Naive thymus-derived CD4-positive, alpha-beta T cell (primary cell): ENCODE data around the gene TPRX1. TPM values are rescaled to one million over a fixed set of nuclear protein-coding genes. Genes with fewer than 3 reads are reported as not detected.
"Not testable (repeated sequence)": the region's sequence is repeated elsewhere in the genome, so short reads cannot be mapped to it uniquely, and the experiment has no call there.

ENCODE experiments used
- ATAC-seq: fragments of 150-1000 bp; cut with Tn5 transposase; 2 replicates; pipeline ENCODE4 v1.10.0; 2021; ENCODE audit warnings: mild to moderate bottlenecking, moderate library complexity
- CTCF ChIA-PET: fragments of 350-600 bp; sonication (Branson Sonifier 250); formaldehyde crosslinking; loops from one replicate; lab custom pipeline; 2021; ENCODE audit warnings: antibody characterized with exemption; lab: Charles Lee
- POLR2A ChIA-PET: fragments of 350-600 bp; sonication (Branson Sonifier 250); formaldehyde crosslinking; loops from one replicate; lab custom pipeline; 2021; ENCODE audit warnings: antibody characterized with exemption, inconsistent platforms; lab: Charles Lee
- DNase-seq, 9 donors: peaks; one replicate each; pipeline versions ENCODE4 v3.0.0 to v3.0.0-alpha.2; 2020 to 2022; ENCODE audit warnings: mixed read lengths in 1 of 9
- H3K27ac ChIP-seq: one replicate; pipeline ENCODE4 v1.7.0; 2013; ENCODE audit warnings: mild to moderate bottlenecking, low read depth, low read length, moderate library complexity
- H3K27me3 ChIP-seq, 2 donors: one replicate each; pipeline ENCODE4 v1.7.0; 2013; ENCODE audit warnings: low read length in 2 of 2, mild to moderate bottlenecking in 2 of 2, moderate library complexity in 2 of 2; ENCODE audit not compliant: control insufficient read depth in 2 of 2, insufficient read depth in 2 of 2
- H3K36me3 ChIP-seq, 3 experiments: 1 replicate in 2 of 3; 2 replicates in 1 of 3; pipeline ENCODE4 v1.7.0; 2013; ENCODE audit warnings: low read length in 3 of 3, mild to moderate bottlenecking in 3 of 3, moderate library complexity in 1 of 3; ENCODE audit not compliant: insufficient read depth in 3 of 3, control insufficient read depth in 2 of 3
- H3K4me1 ChIP-seq, 2 donors: one replicate each; pipeline ENCODE4 v1.7.0; 2013; ENCODE audit warnings: low read length in 2 of 2, mild to moderate bottlenecking in 2 of 2, moderate library complexity in 1 of 2; ENCODE audit not compliant: control insufficient read depth in 2 of 2, insufficient read depth in 2 of 2
- H3K4me3 ChIP-seq: 2 replicates; pipeline ENCODE4 v1.7.0; 2013; ENCODE audit warnings: mild to moderate bottlenecking, low read length
- H3K9me3 ChIP-seq, 3 experiments: 1 replicate in 2 of 3; 2 replicates in 1 of 3; pipeline ENCODE4 v1.7.0; 2013; ENCODE audit warnings: low read length in 3 of 3; ENCODE audit not compliant: control insufficient read depth in 2 of 3
- H3K27ac Mint-ChIP-seq, 9 donors: one replicate each; pipeline ENCODE4 v1.8.0; 2020 to 2022; ENCODE audit warnings: mixed read lengths in 9 of 9, mild to moderate bottlenecking in 8 of 9, moderate library complexity in 5 of 9, inconsistent platforms in 2 of 9
- H3K27me3 Mint-ChIP-seq, 5 donors: one replicate each; pipeline ENCODE4 v1.8.0; 2021 to 2022; ENCODE audit warnings: mixed read lengths in 5 of 5, mild to moderate bottlenecking in 1 of 5
- H3K36me3 Mint-ChIP-seq, 5 donors: one replicate each; pipeline ENCODE4 v1.8.0; 2020 to 2022; ENCODE audit warnings: mixed read lengths in 5 of 5, mild to moderate bottlenecking in 3 of 5, inconsistent platforms in 1 of 5
- H3K4me1 Mint-ChIP-seq, 7 donors: one replicate each; pipeline ENCODE4 v1.8.0; 2020 to 2022; ENCODE audit warnings: mixed read lengths in 7 of 7, mild to moderate bottlenecking in 3 of 7, inconsistent platforms in 1 of 7
- H3K4me3 Mint-ChIP-seq, 10 donors: one replicate each; pipeline ENCODE4 v1.8.0; 2020 to 2022; ENCODE audit warnings: mild to moderate bottlenecking in 10 of 10, mixed read lengths in 10 of 10, moderate library complexity in 6 of 10, inconsistent platforms in 2 of 10
- H3K9me3 Mint-ChIP-seq, 11 donors: one replicate each; pipeline ENCODE4 v1.8.0; 2020 to 2022; ENCODE audit warnings: mixed read lengths in 11 of 11, mild to moderate bottlenecking in 4 of 11, inconsistent platforms in 1 of 11, moderate library complexity in 1 of 11
- intact Hi-C, 2 donors: fragments of 100-400 bp; cut with micrococcal nuclease; formaldehyde crosslinking; loops; one replicate each; pipeline ENCODE4 v1.15.1; 2023
- polyA plus RNA-seq, 2 donors: library from polyadenylated mRNA; unstranded; fragments of 300-500 nt; fragmentation: Illumina TruSeq; gene quantifications; one replicate each; pipeline ENCODE4 v1.2.3, GENCODE V29; 2021
- total RNA-seq, 6 experiments: library from RNA in 5 of 6; stranded (reverse) in 5 of 6; gene quantifications; 1 replicate in 5 of 6; 2 replicates in 1 of 6; pipeline ENCODE4 v1.2.3 and lab custom pipeline; 2021 to 2026

The TPRX1 gene
- total and polyA plus RNA-seq, 7 experiments from 2014 or later, result not detected

- H3K4me3 ChIP-seq, result no peak overlapping the region
- H3K4me1 ChIP-seq, result no peaks in the 10 kb centered on the region
- POLR2A ChIA-PET, result no interaction called here
- no peak for DNase-seq
- Mint-ChIP-seq H3K4me3 (no peak overlapping the region), H3K9me3 (no peaks in the 10 kb centered on the region), H3K36me3 (peaks cover 0 to 4% (median 0%) of the 10 kb centered on the region in 5 donors), H3K27ac (no peak overlapping the region), H3K4me1 (peaks cover 0 to 19% (median 7%) of the 10 kb centered on the region in 7 donors), H3K27me3 (peaks cover 0 to 8% (median 0%) of the 10 kb centered on the region in 5 donors)
- intact Hi-C loops, result no loop called here
- CTCF ChIA-PET, result interaction anchor here (0.8 kb wide), 1 partner anchor 79 kb away, joined by 3 read pairs; no protein-coding TSS in a partner anchor
- no peaks in the 10 kb centered on the region for H3K27me3 ChIP-seq
- ATAC-seq, result no peak
- no peaks in the 10 kb centered on the region for H3K9me3 ChIP-seq
- no peak overlapping the region for H3K27ac ChIP-seq
- no peaks in the 10 kb centered on the region for H3K36me3 ChIP-seq
Observed at GRCh38 chr19:47768604-47769003, 35.7 kb downstream of the TPRX1 start.

GRCh38 chr19:47767349-47767748, 37.0 kb downstream of the TPRX1 start:
- no peak overlapping the region for H3K4me3 Mint-ChIP-seq
- no peak for ATAC-seq
- Histone ChIP-seq H3K27me3 (no peaks in the 10 kb centered on the region), H3K36me3 (no peaks in the 10 kb centered on the region), H3K4me3 (no peak overlapping the region), H3K9me3 (no peaks in the 10 kb centered on the region), H3K27ac (no peak overlapping the region), H3K4me1 (no peaks in the 10 kb centered on the region)
- no peaks in the 10 kb centered on the region for H3K9me3 Mint-ChIP-seq
- DNase-seq, result no peak
- intact Hi-C loops, result no loop called here
- H3K27ac Mint-ChIP-seq, result peak overlapping the region in 1 of 9 donors; percentile 55
- peaks cover 0 to 4% (median 0%) of the 10 kb centered on the region in 5 donors for H3K36me3 Mint-ChIP-seq
- peaks cover 0 to 19% (median 7%) of the 10 kb centered on the region in 7 donors for H3K4me1 Mint-ChIP-seq
- peaks cover 0 to 8% (median 0%) of the 10 kb centered on the region in 5 donors for H3K27me3 Mint-ChIP-seq
- CTCF ChIA-PET, result interaction anchor here (0.6 kb wide), 1 partner anchor 211 kb away, joined by 3 read pairs; no protein-coding TSS in a partner anchor
- POLR2A ChIA-PET, result interaction anchor here (1.0 kb wide), 1 partner anchor 13 kb away, joined by 3 read pairs; no protein-coding TSS in a partner anchor

- POLR2A ChIA-PET, result interaction anchor here (1.0 kb wide), 1 partner anchor 12 kb away, joined by 3 read pairs; no protein-coding TSS in a partner anchor
- intact Hi-C loops, result loop anchor here (1.0 kb wide), 1 partner anchor 22 kb away; no protein-coding TSS in a partner anchor
- Mint-ChIP-seq H3K36me3 (peaks cover 0 to 4% (median 0%) of the 10 kb centered on the region in 5 donors), H3K27me3 (peaks cover 0 to 7% (median 0%) of the 10 kb centered on the region in 5 donors), H3K4me1 (peaks cover 0 to 19% (median 7%) of the 10 kb centered on the region in 7 donors), H3K4me3 (no peak overlapping the region), H3K9me3 (no peaks in the 10 kb centered on the region), H3K27ac (no peak overlapping the region)
- no peaks in the 10 kb centered on the region for H3K4me1 ChIP-seq
- H3K36me3 ChIP-seq, result no peaks in the 10 kb centered on the region
- CTCF ChIA-PET, result no interaction called here
- DNase-seq (no peak), ATAC-seq (no peak)
- H3K4me3 ChIP-seq, result no peak overlapping the region
- H3K9me3 ChIP-seq, result no peaks in the 10 kb centered on the region
- H3K27ac ChIP-seq, result no peak overlapping the region
- H3K27me3 ChIP-seq, result no peaks in the 10 kb centered on the region
Observed at GRCh38 chr19:47766670-47767069, 37.7 kb downstream of the TPRX1 start.

GRCh38 chr19:47766359-47766620, 38.1 kb downstream of the TPRX1 start:
- Histone ChIP-seq H3K36me3 (no peaks in the 10 kb centered on the region), H3K27me3 (no peaks in the 10 kb centered on the region), H3K27ac (no peak overlapping the region), H3K4me3 (no peak overlapping the region), H3K4me1 (no peaks in the 10 kb centered on the region), H3K9me3 (no peaks in the 10 kb centered on the region)
- ATAC-seq (no peak), DNase-seq (no peak)
- Mint-ChIP-seq H3K27ac (peak overlapping the region in 1 of 9 donors; percentile 23), H3K36me3 (peaks cover 0 to 4% (median 0%) of the 10 kb centered on the region in 5 donors), H3K4me1 (peaks cover 0 to 19% (median 7%) of the 10 kb centered on the region in 7 donors), H3K27me3 (peaks cover 0 to 5% (median 0%) of the 10 kb centered on the region in 5 donors), H3K9me3 (no peaks in the 10 kb centered on the region), H3K4me3 (no peak overlapping the region)
- intact Hi-C loops, result loop anchor here (1.0 kb wide), 1 partner anchor 22 kb away; no protein-coding TSS in a partner anchor
- CTCF ChIA-PET, result interaction anchor here (0.7 to 1.3 kb wide), 3 partner anchors 10 to 25 kb away, joined by 3 to 4 read pairs (median 4); no protein-coding TSS in a partner anchor
- POLR2A ChIA-PET, result interaction anchor here (1.0 kb wide), 1 partner anchor 11 kb away, joined by 3 read pairs; no protein-coding TSS in a partner anchor

GRCh38 chr19:47765523-47766358, 38.6 kb downstream of the TPRX1 start:
- Histone ChIP-seq H3K4me1 (no peaks in the 10 kb centered on the region), H3K27me3 (no peaks in the 10 kb centered on the region), H3K27ac (no peak overlapping the region), H3K9me3 (no peaks in the 10 kb centered on the region), H3K4me3 (no peak overlapping the region), H3K36me3 (no peaks in the 10 kb centered on the region)
- Mint-ChIP-seq H3K9me3 (peaks cover 0 to under 1% (median 0%) of the 10 kb centered on the region in 11 donors), H3K4me3 (no peak overlapping the region), H3K27ac (peak overlapping the region in 2 of 9 donors; percentile 23 to 74), H3K27me3 (peaks cover 0 to 5% (median 0%) of the 10 kb centered on the region in 5 donors), H3K36me3 (peaks cover 0 to 4% (median 0%) of the 10 kb centered on the region in 5 donors), H3K4me1 (peaks cover 0 to 19% (median 7%) of the 10 kb centered on the region in 7 donors)
- ChIA-PET CTCF (interaction anchor here (0.7 to 1.3 kb wide), 5 partner anchors 9 to 916 kb away, joined by 3 to 4 read pairs (median 4); no protein-coding TSS in a partner anchor), POLR2A (interaction anchor here (0.6 kb wide), 1 partner anchor 165 kb away, joined by 3 read pairs; no protein-coding TSS in a partner anchor)
- ATAC-seq (peak; percentile 66), DNase-seq (no peak)
- intact Hi-C loops, result loop anchor here (1.0 kb wide), 1 partner anchor 23 kb away; no protein-coding TSS in a partner anchor

- H3K4me1 ChIP-seq, intact Hi-C loops, H3K4me1 Mint-ChIP-seq, H3K36me3 Mint-ChIP-seq, H3K4me3 Mint-ChIP-seq, DNase-seq, H3K27me3 ChIP-seq, H3K36me3 ChIP-seq, H3K27ac Mint-ChIP-seq, H3K4me3 ChIP-seq, ATAC-seq, H3K9me3 ChIP-seq, H3K27me3 Mint-ChIP-seq, POLR2A ChIA-PET, H3K9me3 Mint-ChIP-seq, H3K27ac ChIP-seq: not testable (repeated sequence)
- CTCF ChIA-PET, result interaction anchor here (0.6 kb wide), 1 partner anchor 27 kb away, joined by 4 read pairs; no protein-coding TSS in a partner anchor
Observed at GRCh38 chr19:47764705-47765104, 39.6 kb downstream of the TPRX1 start.
